GDM1 (cell line): Measurements from ENCODE around the gene MKRN2.
"Not testable (repeated sequence)": the region's sequence is repeated elsewhere in the genome, so short reads cannot be mapped to it uniquely, and the experiment has no call there.

Experiments used
- DNase-seq: peaks from one replicate; lab custom pipeline; 2025; lab: John Stamatoyannopoulos, UW

The MKRN2 gene

GRCh38 chr3:12588039-12589009, 31.4 kb downstream of the MKRN2 start:
- no peak for DNase-seq

DNA sequence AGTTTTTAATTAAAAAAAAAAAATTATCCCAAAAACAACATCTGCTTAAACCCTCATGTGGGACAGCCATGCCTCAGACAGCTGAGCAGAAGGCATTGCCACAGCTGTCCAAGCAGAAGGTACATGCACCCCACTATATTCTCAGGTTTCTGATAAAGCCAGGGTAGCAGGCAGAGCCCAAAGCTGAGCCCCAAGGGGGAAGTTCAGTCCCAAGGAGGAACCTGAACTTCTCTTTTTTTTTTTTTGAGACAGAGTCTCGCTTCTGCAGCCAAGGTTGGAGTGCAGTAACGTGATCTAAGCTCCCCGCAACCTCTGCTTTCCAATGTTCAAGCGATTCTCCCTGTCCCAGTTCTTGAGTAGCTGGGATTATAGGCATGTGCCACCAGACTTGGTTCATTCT, 33.2 kb downstream of the MKRN2 start:
- DNase-seq: no peak

GRCh38 chr3:12591456-12591855, 34.6 kb downstream of the MKRN2 start:
- DNase-seq: no peak

DNA sequence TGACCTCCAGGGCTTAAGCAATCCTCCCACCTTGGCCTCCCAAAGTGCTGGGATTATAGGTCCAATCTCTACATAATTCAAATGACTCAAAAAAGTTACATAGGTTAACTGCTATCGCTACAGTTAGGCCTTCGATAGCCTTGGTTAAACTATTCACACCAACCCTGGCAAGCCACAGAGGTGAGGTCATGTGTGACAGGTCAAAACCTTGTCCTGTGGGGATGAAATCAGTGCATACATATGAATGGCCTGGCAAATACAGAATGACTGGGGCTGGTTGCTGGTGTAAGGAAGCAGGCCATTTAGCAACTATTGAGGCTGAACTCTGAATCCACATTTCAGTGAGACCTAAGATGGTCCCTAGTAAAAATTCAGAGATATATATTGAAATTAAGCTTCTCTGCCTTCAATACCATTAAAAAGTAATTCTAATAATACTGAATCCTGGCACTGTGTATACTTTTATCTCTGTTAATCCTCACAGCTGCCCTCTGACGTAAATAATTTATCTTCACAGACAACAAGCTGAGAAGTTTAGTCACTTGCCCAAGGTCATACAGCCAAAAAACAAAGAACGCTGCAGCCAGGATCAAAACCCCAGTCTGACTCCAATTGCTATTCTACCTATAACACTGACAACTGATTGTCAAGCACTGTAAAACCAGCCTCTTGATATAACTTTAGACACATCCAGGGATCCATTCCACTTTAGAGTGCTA, 35.3 kb downstream of the MKRN2 start:
- DNase-seq: no peak

DNA sequence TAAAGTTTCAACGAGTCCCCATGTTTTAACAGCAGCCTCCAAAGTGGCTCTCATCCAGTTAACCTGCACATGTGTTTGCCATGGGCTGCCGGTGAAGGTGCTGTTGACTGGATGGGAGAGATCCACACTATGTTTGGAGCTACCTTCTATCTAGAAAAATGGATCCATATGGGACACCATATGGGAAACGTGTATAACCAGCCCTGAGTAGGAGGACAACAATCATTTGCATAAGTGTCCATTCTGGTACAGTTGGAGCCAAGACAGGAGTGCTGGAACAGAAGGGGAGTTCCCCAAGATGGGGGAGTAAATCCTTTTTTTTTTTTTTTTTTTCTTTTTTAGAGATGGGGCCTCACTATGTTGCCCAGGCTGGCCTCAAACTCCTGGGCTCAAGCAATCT, 36.6 kb downstream of the MKRN2 start:
- no peak for DNase-seq

DNA sequence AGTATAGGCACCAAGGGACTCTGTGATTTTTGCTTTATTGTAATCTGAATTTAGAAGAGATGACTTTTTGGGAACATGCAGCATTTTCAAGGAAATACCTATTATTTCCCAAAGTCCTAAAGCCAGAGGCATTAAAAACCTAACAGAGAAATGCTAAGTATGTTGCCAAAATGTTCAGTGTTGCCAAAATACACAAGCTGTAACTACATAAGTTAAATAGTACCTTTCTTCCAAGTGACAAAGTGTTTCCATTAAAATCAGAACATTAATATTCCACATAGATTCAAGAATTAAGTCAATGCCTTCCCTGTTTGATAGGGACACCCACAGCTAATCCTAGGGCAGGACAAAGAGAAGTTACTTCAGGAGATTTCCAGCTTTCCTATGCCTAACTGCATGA, 42.0 kb downstream of the MKRN2 start:
- no peak for DNase-seq

DNA sequence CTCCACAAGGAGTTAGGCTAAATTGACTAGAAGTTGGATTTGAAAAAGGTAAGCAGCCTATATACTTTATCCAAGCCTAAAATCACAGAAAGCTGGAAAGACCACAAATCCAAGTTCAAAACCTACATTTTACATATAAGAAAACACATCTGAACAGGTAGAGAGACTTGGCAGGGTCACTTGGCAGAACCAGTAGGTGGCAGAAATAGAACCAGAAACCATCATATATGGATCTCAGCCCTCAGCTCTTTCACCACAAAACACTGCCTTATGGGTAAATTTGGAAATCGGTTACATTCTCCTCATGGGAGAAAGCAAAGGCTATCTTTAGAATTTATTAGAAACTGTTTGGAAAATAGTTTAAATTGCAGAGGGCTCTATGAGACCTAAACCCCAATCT, 44.2 kb downstream of the MKRN2 start:
- no peak for DNase-seq

DNA sequence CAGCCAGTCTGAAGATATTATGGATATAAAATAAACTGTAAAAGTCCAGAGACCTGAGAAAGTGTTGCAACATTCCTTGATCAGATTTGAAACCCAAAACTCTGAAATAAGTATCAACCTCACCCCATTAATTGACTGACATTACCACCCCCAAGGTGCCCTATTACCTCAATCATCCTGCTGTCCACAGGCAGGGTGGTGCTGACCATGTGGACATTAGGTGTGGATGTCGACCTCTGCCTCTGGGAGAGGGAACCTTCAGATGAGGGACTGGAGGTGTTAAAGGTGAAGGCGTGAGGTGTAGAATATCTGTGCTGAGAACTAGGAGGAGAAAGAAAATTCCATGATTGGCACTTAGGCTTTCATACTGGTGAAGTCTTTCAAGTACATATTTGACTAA, 47.1 kb downstream of the MKRN2 start:
- no peak for DNase-seq

DNA sequence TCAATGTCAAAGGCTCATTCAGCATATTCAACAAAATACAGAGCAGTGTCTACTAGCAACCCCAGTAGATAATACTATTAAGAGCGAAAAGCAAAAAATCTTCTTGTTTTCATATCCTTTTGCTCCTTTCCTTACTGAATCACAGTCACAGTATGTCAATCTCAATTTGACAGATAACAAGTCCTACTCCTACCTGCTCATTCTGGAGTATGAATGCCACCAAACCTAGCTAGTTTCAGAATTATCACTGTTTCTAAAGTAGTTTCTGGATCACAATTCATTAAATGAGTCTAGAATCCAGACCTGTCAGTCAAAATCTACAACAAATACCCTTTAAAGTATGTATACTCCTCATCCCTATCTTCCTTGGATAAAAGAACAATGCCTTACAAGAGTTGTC, 51.5 kb downstream of the MKRN2 start:
- no peak for DNase-seq

DNA sequence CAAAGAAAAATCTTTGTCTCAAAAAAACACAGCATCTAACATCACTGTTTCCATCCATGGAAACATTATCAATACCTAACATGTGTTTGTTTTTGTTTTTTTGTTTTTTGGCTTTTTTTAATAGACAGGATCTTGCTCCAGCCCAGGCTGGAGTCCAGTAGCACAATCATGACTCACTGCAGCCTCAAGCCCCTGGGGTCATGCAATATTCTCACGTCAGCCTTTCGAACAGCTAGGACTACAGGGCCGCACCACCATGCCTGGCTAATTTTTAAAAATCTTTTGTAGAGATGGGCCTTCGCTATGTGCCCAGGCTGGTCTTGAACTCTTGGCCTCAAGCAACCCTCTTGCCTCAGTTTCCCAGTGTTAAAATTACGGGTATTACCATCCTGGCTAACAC, 54.2 kb downstream of the MKRN2 start:
- DNase-seq: no peak

DNA sequence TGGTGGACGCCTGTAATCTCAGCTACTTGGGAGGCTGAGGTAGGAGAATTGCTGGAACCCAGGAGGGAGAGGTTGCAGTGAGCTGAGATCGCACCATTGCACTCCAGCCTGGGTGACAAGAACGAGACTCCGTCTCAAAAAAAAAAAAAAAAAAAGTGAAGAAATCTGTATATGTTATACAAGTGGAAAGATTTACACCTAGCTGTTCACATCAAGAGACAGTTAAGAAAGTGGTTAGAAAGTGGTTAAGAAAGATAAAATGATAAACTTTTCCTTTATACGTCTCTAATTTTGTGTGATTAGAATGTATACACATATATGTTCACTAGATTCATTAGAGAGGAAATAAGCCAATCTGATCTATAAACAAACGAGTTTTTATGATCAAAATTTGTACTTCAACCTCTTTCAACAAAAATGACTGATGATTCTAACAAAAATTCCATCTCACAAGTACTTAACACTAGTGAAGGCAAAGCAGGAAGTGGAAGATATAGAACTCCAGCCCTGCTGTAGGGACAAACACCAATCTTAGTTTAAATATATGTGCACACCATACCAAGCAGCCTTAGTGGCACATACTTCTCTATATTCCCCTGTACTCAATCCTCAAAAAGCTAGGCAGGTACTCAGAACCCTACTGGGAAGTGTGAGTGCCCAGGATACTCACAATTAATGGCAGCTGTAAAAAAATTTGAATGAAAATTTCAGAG, 55.8 kb downstream of the MKRN2 start:
- DNase-seq: no peak

GRCh38 chr3:12613250-12613649, 56.4 kb downstream of the MKRN2 start:
- no peak for DNase-seq

- DNase-seq: no peak
These were observed 58.4 kb downstream of the MKRN2 start for GRCh38 chr3:12615266-12615665.

DNA sequence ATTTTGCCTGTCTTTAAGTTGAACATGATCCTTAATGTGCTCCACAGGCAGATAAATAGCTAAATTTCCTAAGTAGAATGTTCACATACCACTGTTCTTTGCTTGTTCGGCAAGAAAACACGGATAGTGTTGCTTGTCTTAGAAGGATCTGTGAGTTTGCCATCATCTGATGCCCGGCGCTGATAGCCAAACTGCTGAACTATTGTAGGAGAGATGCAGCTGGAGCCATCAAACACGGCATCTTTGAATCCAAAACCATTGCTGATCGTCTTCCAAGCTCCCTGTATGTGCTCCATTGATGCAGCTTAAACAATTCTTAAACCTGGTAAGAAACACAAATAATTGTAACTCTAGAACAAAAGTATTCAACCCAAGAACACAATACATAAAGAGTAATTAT, 61.5 kb downstream of the MKRN2 start:
- DNase-seq: no peak

- DNase-seq: no peak
These were observed 63.4 kb downstream of the MKRN2 start for GRCh38 chr3:12620305-12620704.

- DNase-seq: no peak
These were observed 63.8 kb downstream of the MKRN2 start for GRCh38 chr3:12620729-12621128.

GRCh38 chr3:12622335-12622734, 65.4 kb downstream of the MKRN2 start:
- no peak for DNase-seq

- DNase-seq: no peak
These were observed 67.2 kb downstream of the MKRN2 start for GRCh38 chr3:12624056-12624455.

- DNase-seq: not testable (repeated sequence)
These were observed 68.1 kb downstream of the MKRN2 start for GRCh38 chr3:12624964-12625363.

- DNase-seq: no peak
These were observed 70.5 kb downstream of the MKRN2 start for GRCh38 chr3:12627370-12627769.

GRCh38 chr3:12628813-12629212, 71.9 kb downstream of the MKRN2 start:
- DNase-seq: no peak

- no peak for DNase-seq
These were observed 72.7 kb downstream of the MKRN2 start for GRCh38 chr3:12629560-12629959.

- no peak for DNase-seq
These were observed 73.4 kb downstream of the MKRN2 start for GRCh38 chr3:12630292-12630691.
